Choroid plexus epithelial cell (primary cell): ENCODE measurements around the gene SKP2.

Experiments
- DNase-seq: peaks from one replicate; pipeline ENCODE4 v3.0.0-alpha.2; 2010; ENCODE audit warnings: low read depth
- H3K4me3 ChIP-seq: 2 replicates; pipeline ENCODE4 v1.5.1; 2011; ENCODE audit warnings: low read depth, mild to moderate bottlenecking, control low read depth, low read length, moderate library complexity
- CTCF ChIP-seq: conservative IDR thresholded peaks from 2 replicates; pipeline ENCODE4 v1.5.1; 2011; ENCODE audit warnings: low read depth, mild to moderate bottlenecking, control low read depth, inconsistent platforms, low read length, moderate library complexity

SKP2 gene

GRCh38 chr5:36135988-36136387, 15.9 kb upstream of the SKP2 start:
- no peak for TF ChIP-seq CTCF
- DNase-seq, result no peak
- H3K4me3 ChIP-seq, result no peak overlapping the region

- H3K4me3 ChIP-seq, result no peak overlapping the region
- DNase-seq, result no peak
- TF ChIP-seq CTCF, result no peak
These were observed 15.3 kb upstream of the SKP2 start for GRCh38 chr5:36136581-36136980.

GRCh38 chr5:36138900-36139683, 12.8 kb upstream of the SKP2 start:
- no peak for TF ChIP-seq CTCF
- no peak overlapping the region for H3K4me3 ChIP-seq
- DNase-seq, result no peak

- DNase-seq, result no peak
- TF ChIP-seq CTCF, result no peak
- H3K4me3 ChIP-seq, result no peak overlapping the region
These were observed 6.6 kb upstream of the SKP2 start for GRCh38 chr5:36145311-36145710.

- no peak for DNase-seq
- TF ChIP-seq CTCF, result no peak
- H3K4me3 ChIP-seq, result no peak overlapping the region
These were observed 5.5 kb upstream of the SKP2 start for GRCh38 chr5:36146390-36146789.

GRCh38 chr5:36147681-36148080, 4.2 kb upstream of the SKP2 start:
- H3K4me3 ChIP-seq, result no peak overlapping the region
- DNase-seq, result peak; percentile 31
- no peak for TF ChIP-seq CTCF
